Right cardiac atrium (tissue), 5 donors: ENCODE results near the gene HSFX2. TPM values are rescaled to one million over a fixed set of nuclear protein-coding genes. Genes with fewer than 3 reads are reported as not detected.
"Not testable (repeated sequence)": the region's sequence is repeated elsewhere in the genome, so short reads cannot be mapped to it uniquely, and the experiment has no call there.

Source experiments
- ATAC-seq, 2 donors: fragments of 200-7000 bp; cut with Tn5 transposase; one replicate each; pipeline versions ENCODE4 v1.8.0 to v1.9.1; 2020; ENCODE audit warnings: moderate library complexity in 2 of 2, mild to moderate bottlenecking in 1 of 2
- DNase-seq, 3 donors: peaks; one replicate each; pipeline ENCODE4 v3.0.0-alpha.2; 2020
- H3K27ac ChIP-seq: one replicate; pipeline ENCODE4 v1.5.1; 2013; ENCODE audit warnings: mild to moderate bottlenecking, low read length, control low read depth, moderate library complexity
- H3K27me3 ChIP-seq: one replicate; pipeline ENCODE4 v1.6.1; 2013; ENCODE audit not compliant: control insufficient read depth, insufficient read depth
- H3K4me1 ChIP-seq: one replicate; pipeline ENCODE4 v1.6.1; 2013; ENCODE audit warnings: low read length; ENCODE audit not compliant: control insufficient read depth, insufficient read depth
- H3K4me3 ChIP-seq: one replicate; pipeline ENCODE4 v1.5.1; 2013; ENCODE audit warnings: low read length, control low read depth
- H3K9me3 ChIP-seq: one replicate; pipeline ENCODE4 v1.6.1; 2013; ENCODE audit warnings: low read length; ENCODE audit not compliant: control insufficient read depth
- WGBS: extraction: QIAGEN DNeasy Blood & Tissue Kit; methylation state at CpG from one replicate; pipeline ENCODE4 v1.1.7; 2013; 5-methylcytosine and 5-hydroxymethylcytosine counted together
- intact Hi-C, 4 donors: fragments of 100-400 bp; cut with DNase I; formaldehyde crosslinking; loops; one replicate each; pipeline versions ENCODE4 v1.11.0 to v1.14.0; 2022 to 2023
- polyA plus RNA-seq: library from polyadenylated mRNA; stranded (reverse); fragments of 200-250 nt; gene quantifications from one replicate; pipeline ENCODE4 v1.2.3, GENCODE V29; 2013
- total RNA-seq, 4 donors: library from RNA; stranded (reverse); fragmentation: NEBNext Ultra II Directional; extraction: Animal tissue kit (Norgen Biotek cat#: 25700); gene quantifications; one replicate each; pipeline ENCODE4 v1.2.1, GENCODE V29; 2021
- donor health status: healthy with polysubstance abuse.
- donor health status: DM: no; HTN: yes; CAD: no.
- donor health status: DM: no; HTN: no; CAD: no.
- donor health status: DM: no; HTN: yes; CAD: no; lungs with severe emphysema.
- donor health status: DM: yes; HTN: yes; CAD: no.

The HSFX2 gene
- total and polyA plus RNA-seq, 5 donors: 0.77 to 1.3 (median 1.1) TPM; not detected in 2

DNA sequence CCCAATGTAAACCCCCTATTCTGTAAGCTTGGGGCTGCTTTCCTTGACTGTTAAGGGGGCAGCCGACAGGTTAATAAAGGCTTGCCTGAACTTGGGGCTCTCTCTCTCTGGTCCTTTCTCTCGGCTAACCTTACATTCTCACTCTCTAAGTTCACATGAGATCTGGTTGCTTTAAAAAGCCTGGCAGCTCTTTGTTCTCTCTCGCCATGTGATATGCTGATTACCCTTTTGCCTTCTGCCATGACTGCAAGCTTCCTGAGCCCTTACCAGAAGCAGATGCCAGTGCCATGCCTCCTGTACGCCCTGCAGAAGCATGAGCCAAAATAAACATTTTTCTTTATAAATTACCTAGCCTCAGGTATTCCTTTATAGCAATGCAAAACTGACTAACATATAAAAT, 39.9 kb downstream of the HSFX2 start:
- H3K4me3 ChIP-seq, H3K27me3 ChIP-seq, H3K4me1 ChIP-seq, intact Hi-C loops, ATAC-seq, H3K9me3 ChIP-seq, DNase-seq, H3K27ac ChIP-seq: not testable (repeated sequence)
- no CpG with 5 or more reads among the region's 4 CpGs for WGBS

DNA sequence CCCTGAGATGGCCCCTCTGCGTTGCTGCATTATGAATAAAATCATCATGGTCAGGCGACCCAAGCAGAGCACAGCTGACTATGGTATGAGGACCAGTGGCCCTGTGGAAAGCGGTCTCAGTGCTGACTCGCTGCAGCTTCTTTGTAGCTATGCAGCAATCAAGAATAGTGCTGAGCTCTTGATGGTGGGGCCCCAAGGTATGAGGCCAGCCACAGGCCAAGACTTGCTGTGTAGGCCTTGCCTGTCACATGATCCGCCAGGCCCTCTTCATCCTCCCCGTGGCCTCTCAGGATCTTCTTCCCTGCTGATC, 43.2 kb downstream of the HSFX2 start:
- DNase-seq, H3K27me3 ChIP-seq, ATAC-seq, H3K27ac ChIP-seq, intact Hi-C loops, H3K4me3 ChIP-seq, H3K9me3 ChIP-seq, H3K4me1 ChIP-seq: not testable (repeated sequence)
- WGBS: 92% methylated on average over 2 of the region's 6 CpGs

DNA sequence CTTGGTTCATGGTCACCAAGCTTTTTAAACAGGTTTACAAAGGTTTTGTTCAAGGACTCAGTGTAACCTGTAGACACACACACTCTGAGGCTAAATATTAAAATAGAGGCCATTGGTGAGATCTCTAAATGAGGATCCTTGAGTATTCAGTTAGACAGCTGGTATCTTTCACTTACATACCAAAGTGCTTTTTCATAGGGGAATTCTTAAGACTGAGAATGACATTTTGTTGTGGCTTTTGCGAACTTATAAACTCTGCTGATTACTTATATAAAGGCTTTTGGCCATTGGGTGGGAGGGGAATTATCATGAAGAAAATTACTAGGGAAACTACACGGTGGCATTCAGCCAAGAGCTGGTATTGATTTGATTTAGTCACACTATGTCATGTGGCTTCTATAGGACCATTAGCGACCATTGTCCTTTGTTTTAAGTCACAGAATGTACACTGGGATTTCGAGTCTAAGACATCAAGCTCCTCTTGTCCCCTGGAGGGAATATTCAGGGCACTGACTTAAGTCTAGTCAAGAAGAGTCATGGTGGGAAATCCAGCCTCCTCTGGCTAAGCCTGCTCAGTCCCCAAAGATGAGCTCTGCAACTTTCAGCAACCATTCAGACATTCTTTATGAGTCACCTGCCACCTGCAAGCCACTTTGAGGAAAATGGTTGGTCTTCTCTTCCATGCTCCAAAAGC, 43.7 kb downstream of the HSFX2 start:
- H3K9me3 ChIP-seq, H3K27me3 ChIP-seq, H3K4me3 ChIP-seq, H3K27ac ChIP-seq, ATAC-seq, DNase-seq, H3K4me1 ChIP-seq, intact Hi-C loops: not testable (repeated sequence)
- no CpG with 5 or more reads among the region's 4 CpGs for WGBS

DNA sequence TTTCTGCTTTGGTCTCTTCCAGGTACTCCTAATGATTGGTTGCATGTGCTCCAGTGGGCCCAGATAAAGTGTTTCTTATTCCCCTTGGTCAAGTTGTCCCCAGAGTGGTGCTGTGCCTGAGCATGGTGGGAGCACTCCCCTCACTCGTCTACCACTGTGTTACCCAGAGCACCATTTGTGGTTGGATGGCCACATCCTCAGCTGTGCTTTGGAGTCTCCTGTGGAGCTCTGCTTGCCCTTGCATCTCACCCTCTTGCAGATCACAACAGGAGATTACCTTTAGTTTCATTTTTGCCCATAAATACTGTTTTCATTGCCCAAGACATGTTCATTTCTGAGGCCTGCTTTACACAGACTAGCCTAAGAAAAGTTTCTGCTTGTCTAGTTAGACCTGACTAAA, 44.7 kb downstream of the HSFX2 start:
- 100% methylated on average over 1 of the region's 1 CpG for WGBS
- H3K27ac ChIP-seq, H3K4me3 ChIP-seq, ATAC-seq, H3K27me3 ChIP-seq, H3K4me1 ChIP-seq, intact Hi-C loops, DNase-seq, H3K9me3 ChIP-seq: not testable (repeated sequence)

DNA sequence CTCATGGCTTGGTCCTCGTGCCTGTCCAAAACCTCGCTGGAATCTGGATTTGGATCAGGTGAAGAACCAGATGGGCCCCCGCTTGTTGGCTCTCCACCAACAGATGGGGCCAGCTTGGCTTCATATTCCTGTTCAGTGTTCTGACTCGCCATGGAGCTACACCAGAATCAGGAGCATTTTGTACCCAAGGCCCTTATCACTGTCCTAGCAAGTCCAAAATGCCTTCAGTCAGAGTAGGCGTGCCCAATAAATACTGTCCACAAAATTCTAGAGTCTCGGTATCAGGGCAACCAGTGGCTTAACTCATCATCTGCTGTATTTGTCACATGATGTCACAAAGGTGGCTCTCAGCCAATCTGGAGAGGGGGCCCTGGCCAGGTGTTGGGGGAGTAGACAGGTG, 45.4 kb downstream of the HSFX2 start, which contains the start of gene HSFX3:
Gene HSFX3, minus strand, starts transcription at position 224 of the 400 bp plus-strand sequence. Its CDS starts 72 bp downstream, at position 152.
- intact Hi-C loops, H3K9me3 ChIP-seq, DNase-seq, H3K4me1 ChIP-seq, H3K27ac ChIP-seq, ATAC-seq, H3K27me3 ChIP-seq, H3K4me3 ChIP-seq: not testable (repeated sequence)
- WGBS: 100% methylated on average over 1 of the region's 6 CpGs

DNA sequence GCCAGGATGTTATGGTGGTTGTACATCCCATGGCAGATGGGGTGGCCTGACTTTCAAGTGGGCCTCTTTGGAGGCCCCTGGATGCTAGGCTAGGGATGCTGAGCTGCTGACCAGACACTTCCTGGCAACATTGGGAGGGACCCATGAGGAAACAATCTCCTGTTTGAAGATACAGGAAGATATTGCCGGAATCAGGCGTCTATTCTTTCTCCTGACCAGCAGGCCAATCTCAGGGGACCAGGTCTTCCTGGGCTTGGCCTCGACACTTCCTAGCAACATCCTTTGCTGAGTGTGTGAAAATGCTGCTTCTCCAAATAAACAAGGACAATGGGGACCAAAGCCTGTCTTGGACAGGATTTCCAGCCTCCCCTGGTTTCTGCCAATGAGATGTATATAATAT, 47.3 kb downstream of the HSFX2 start:
- WGBS: 60% methylated on average over 1 of the region's 3 CpGs
- H3K27ac ChIP-seq, intact Hi-C loops, H3K9me3 ChIP-seq, DNase-seq, H3K27me3 ChIP-seq, ATAC-seq, H3K4me1 ChIP-seq, H3K4me3 ChIP-seq: not testable (repeated sequence)

DNA sequence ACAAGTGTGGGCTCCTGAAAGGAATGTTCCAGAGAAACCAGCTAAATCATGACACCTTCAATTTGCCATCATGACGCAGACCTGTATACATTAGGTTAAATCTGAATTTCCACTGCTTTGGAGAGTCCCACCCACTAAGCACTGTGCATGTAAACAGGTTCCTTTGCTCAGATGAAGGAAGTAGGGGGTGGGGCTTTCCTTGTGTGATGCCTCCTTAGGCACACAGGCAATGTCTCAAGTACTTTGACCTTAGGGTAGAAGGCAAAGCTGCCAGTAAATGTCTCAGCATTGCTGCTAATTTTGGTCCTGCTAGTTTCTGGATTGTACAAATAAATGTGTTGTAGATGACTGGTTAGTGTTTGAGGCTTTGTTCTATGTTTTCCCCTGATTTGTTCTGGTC, 48.2 kb downstream of the HSFX2 start:
- H3K27ac ChIP-seq, H3K9me3 ChIP-seq, DNase-seq, H3K4me1 ChIP-seq, ATAC-seq, intact Hi-C loops, H3K27me3 ChIP-seq, H3K4me3 ChIP-seq: not testable (repeated sequence)
- 96% methylated on average over 1 of the region's 1 CpG for WGBS

DNA sequence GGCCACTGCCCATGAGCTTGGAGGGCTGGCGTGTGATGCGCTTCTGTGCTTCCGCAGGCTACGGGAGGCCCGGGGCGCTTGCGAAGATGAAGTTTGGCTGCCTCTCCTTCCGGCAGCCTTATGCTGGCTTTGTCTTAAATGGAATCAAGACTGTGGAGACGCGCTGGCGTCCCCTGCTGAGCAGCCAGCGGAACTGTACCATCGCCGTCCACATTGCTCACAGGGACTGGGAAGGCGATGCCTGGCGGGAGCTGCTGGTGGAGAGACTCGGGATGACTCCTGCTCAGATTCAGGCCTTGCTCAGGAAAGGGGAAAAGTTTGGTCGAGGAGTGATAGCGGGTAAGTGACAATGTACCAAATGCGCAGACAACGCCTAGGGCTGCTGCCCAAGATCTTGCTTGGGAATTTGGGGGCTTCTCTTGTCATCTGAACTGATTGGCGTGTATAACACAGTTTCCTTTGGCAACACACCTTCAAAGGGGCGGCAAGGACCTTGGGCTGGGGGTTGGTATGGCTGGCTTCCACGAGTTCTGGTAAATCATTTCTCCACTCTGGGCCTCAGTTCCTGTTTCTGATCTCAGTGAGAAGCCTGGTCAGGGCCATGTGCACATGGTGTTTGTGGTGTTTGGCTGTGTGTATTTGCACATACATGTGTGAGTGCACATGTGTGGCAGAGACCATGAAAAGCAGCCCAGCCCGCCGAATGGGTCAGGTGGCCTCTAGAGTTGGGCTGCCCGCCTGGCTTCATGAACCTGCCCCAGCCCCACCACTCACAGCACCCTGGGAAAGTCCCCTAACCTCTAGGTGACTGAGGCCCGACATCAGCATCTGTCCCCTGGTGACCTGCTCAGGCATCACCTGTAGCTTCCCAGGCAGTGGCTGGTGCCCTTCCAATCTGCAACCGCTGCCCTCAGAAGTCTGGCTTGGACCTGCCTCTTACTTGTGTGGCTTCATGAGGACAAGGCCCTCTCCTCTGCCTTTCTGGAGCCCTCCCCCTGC, 49.3 kb downstream of the HSFX2 start:
- H3K9me3 ChIP-seq, H3K4me3 ChIP-seq, ATAC-seq, H3K27me3 ChIP-seq, DNase-seq, intact Hi-C loops, H3K27ac ChIP-seq, H3K4me1 ChIP-seq: not testable (repeated sequence)
- 69% methylated on average over 19 of the region's 29 CpGs for WGBS

Other genes starting within 250 kb of the HSFX2 start
- 100 to 1,000 TPM in 3 of 4 donors, 10 to 100 TPM in 1; 89.7 to 107 (median 103) TPM for gene IDS, start 90.0 kb downstream of the HSFX2 start, total RNA-seq
- 43.8 TPM for gene IDS, start 90.0 kb downstream of the HSFX2 start, polyA plus RNA-seq
- gene EOLA1, start 54.3 kb downstream of the HSFX2 start, total RNA-seq: 10 to 100 TPM; 23.8 to 29.6 (median 26.8) TPM
- gene EOLA1, start 54.3 kb downstream of the HSFX2 start, polyA plus RNA-seq: 26.0 TPM
- gene HSFX3, start 45.4 kb downstream of the HSFX2 start, total RNA-seq: not detected
- not detected for gene HSFX3, start 45.4 kb downstream of the HSFX2 start, polyA plus RNA-seq
- not detected for gene MAGEA9B, start 7.9 kb downstream of the HSFX2 start, total RNA-seq
- gene MAGEA9B, start 7.9 kb downstream of the HSFX2 start, polyA plus RNA-seq: not detected
- 10 to 100 TPM; 50.7 to 86.0 (median 62.5) TPM for gene TMEM185A, start 36.5 kb upstream of the HSFX2 start, total RNA-seq
- gene TMEM185A, start 36.5 kb upstream of the HSFX2 start, polyA plus RNA-seq: 43.0 TPM
- gene MAGEA11, start 116.7 kb upstream of the HSFX2 start, total RNA-seq: not detected
- not detected for gene MAGEA11, start 116.7 kb upstream of the HSFX2 start, polyA plus RNA-seq
- gene HSFX1, start 178.8 kb upstream of the HSFX2 start, total RNA-seq: 1 to 10 TPM; 1.9 to 4.1 (median 3.0) TPM
- gene HSFX1, start 178.8 kb upstream of the HSFX2 start, polyA plus RNA-seq: 2.1 TPM
- not detected for gene MAGEA9, start 186.6 kb upstream of the HSFX2 start, total RNA-seq
- not detected for gene MAGEA9, start 186.6 kb upstream of the HSFX2 start, polyA plus RNA-seq